ENCODE data around the gene CCDC83.
"Not testable (repeated sequence)": the region's sequence is repeated elsewhere in the genome, so short reads cannot be mapped to it uniquely, and the experiment has no call there.

Gene CCDC83

GRCh38 chr11:85945788-85946187 is 90.6 kb downstream of the CCDC83 start:
- no peak for DNase-seq

GRCh38 chr11:85946221-85946620 is 91.0 kb downstream of the CCDC83 start:
- no peak for DNase-seq

DNA sequence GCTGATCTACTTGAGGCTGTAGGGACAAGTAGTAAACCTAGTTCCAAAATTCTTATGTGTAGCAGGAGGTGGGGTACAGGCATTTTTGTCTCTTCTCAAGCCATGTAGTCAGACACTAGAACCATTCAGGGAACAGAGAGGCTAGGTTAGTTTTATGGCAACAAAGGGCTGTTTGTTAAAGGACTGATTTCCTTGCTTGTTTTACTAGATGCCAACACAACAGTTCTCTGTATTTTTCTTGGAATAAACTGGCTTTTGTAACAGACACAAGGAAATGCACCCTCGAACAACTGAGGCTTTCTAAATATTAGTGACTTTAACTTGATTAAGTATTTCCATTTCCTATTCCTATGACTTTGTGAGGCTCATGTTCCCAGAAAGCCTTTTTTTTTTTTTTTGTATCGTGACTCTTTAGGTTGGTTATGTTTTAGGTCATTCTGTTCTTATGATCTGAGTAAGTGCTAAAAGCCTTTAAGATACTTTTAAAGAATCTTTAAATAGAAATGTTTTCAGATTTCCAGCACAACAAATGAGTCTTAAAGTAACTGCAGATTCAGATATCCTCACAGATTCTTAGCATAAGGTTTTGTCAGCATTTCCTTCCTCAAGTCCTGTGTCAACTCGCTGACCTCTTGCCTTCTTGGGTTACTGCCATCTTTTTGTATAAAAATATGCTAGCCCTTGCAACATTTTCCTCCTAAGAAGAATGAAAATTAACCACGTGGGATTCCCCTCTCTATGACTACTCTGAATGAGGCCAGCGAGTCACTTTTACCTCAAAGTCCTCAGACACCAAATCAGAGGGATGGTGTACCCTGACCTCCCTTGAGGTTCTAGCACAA is 92.5 kb downstream of the CCDC83 start:
- DNase-seq = no peak

DNA sequence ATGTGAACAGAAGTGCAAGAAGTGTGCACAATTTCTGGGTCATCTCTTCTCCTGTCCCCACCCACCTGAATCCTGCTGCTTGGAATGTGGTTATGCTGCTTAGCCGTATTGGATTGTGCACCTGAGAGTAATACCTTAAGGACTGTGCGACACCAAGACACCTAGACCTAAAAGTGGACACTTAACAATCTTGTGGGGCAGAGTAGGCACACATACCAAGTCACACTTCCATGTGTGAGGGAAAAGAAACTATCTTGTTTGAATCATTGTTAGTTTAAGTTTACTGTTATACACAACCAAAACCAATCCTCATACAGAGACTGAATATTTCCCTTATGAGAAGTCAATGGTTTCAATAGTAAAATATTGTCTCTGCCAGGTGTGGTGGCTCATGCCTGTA is 93.7 kb downstream of the CCDC83 start:
- DNase-seq = no peak

GRCh38 chr11:85949798-85950197 is 94.6 kb downstream of the CCDC83 start:
- DNase-seq = no peak

DNA sequence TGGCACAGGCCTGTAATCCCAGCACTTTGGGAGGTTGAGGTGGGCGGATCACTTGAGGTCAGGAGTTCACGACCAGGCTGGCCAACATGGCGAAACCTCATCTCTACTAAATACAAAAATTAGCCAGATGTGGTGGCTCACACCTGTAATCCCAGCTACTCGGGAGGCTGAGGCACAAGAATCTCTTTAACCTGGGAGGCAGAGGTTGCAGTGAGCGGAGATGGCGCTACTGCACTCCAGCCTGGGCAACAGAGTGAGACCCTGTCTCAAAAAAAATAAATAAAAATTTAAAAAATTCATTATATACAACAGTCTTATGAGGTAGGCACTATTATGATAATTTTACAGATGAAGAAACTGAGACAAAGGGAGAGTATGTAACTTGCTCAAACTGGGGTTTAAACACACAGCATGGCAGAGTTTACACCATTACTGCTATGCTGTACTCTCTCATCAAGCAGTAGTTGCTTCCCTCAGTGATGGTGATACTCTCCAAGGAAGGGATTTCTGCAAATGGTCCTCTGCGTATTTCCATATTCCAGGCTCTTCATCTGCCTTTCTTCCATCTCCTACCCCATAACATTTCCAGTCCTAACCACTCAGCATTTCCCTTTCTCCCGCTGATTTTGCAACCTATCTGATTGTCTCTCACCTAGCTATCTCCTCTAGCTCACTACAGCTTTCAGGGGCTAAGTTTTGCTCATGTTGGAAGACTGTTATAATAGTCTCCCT is 95.3 kb downstream of the CCDC83 start:
- no peak for DNase-seq

GRCh38 chr11:85951049-85951405 is 95.8 kb downstream of the CCDC83 start:
- DNase-seq = no peak

DNA sequence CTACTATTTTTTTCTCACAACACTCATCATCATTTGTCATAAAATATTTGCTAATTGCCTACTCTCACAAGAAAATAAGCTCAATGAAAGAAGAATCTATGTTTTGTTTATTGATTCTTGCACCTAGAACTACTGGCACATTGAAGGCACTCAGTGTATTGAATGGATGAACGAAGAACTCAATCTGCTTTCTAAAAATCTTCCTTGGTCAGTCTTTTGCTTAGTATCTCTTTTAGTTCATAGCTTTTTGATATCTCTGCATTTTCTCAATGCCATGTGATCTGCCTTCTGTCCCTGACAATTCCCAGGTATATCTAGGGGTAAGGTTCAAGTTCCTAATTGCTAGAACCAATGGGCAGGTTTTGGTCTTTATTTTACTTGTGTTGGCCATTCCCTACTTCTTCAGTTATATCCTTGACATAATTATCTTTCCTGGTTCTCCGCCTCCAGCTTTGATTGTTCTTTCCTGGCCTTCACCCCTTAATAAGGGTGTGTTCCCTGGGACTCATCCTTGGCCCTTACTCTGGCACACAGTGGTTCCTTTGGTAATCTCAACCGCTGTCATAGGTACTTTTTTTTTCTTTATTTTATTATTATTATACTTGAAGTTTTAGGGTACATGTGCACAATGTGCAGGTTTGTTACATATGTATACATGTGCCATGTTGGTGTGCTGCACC is 96.4 kb downstream of the CCDC83 start:
- no peak for DNase-seq

- DNase-seq = not testable (repeated sequence)
These were observed 96.9 kb downstream of the CCDC83 start for GRCh38 chr11:85952108-85952485.

GRCh38 chr11:85953491-85954143 is 98.4 kb downstream of the CCDC83 start:
- DNase-seq = no peak

- DNase-seq = no peak
These were observed 100.3 kb downstream of the CCDC83 start for GRCh38 chr11:85955531-85955930.

DNA sequence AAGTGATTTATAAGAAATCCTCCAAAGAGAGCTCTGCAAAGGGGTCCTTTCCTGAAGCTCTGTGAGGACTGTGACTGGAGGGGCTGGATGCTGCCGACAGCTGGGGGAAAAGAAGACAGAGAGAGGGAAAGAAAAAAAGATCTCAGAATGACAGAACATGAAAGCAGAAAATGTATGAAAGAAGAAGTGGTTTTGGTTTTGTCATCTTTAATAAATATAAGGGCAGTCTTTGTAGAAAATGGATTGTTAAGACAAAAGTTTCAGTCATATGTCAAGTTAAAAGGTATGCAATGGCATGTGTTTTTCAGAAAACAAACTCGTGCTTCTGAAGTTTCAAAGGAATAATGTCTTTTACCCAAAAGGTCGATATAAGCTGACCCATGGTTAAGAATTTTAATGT is 105.5 kb downstream of the CCDC83 start:
- no peak for DNase-seq

DNA sequence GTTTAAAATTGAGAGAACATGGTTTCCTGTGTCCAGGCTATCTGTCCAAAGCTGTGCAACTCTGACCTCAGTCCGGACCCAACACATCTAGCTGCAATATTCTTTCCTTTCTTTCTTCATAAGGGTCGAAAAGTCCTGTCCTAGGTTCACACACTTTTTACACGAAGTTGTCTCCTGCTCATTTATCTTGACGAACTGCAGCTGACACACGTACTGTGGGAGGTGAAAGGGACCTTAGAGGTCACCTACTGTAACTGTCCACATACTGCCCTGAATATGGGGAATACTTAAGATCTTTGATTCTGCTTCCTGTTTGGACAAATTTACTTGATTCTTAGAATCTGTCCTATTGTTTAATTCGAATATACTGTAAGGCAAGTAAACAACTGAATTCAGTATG is 105.9 kb downstream of the CCDC83 start:
- DNase-seq = no peak

GRCh38 chr11:85961930-85962363 is 106.8 kb downstream of the CCDC83 start:
- no peak for DNase-seq

DNA sequence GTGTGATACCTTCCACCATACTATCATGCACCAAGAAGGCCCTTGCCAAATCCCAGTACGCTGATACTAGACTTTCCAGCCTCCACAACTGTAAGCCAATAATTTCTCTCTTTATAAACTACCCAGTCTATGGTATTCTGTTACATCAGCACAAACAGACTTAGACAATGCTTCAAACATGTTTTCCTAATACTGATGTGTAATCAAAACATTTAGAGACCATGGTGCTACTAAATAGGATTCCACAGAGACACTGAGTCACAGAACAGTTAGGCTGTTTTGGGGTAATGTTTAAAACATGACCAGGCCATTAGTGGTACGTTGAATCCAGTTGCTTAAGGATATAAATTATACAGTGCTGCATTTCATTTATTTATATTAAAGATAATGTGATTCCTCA is 110.0 kb downstream of the CCDC83 start:
- DNase-seq = no peak

- DNase-seq = no peak
These were observed 112.3 kb downstream of the CCDC83 start for GRCh38 chr11:85967457-85967856.

Measured in cerebellar nuclear complex (tissue), 1 donor.